HG03175 (cell line): ENCODE measurements around the gene OSBPL8.

Experiments used
- ATAC-seq: cut with Tn5 transposase; IDR thresholded peaks from one replicate; pipeline ENCODE4 v1.9.1; 2021; ENCODE audit warnings: mild to moderate bottlenecking, moderate library complexity; ENCODE audit not compliant: unreplicated experiment

OSBPL8 gene

GRCh38 chr12:76318773-76319594 is 240.6 kb downstream of the OSBPL8 start:
- ATAC-seq: no peak

GRCh38 chr12:76317976-76318375 is 241.6 kb downstream of the OSBPL8 start:
- ATAC-seq: no peak

- no peak for ATAC-seq
Measured at GRCh38 chr12:76316468-76316867, 243.1 kb downstream of the OSBPL8 start.

- no peak for ATAC-seq
Measured at GRCh38 chr12:76313299-76313698, 246.3 kb downstream of the OSBPL8 start.

GRCh38 chr12:76312315-76312714 is 247.3 kb downstream of the OSBPL8 start:
- no peak for ATAC-seq

- no peak for ATAC-seq
Measured at GRCh38 chr12:76311796-76312195, 247.8 kb downstream of the OSBPL8 start.

- no peak for ATAC-seq
Measured at GRCh38 chr12:76310110-76310509, 249.5 kb downstream of the OSBPL8 start.

- no peak for ATAC-seq
Measured at GRCh38 chr12:76308866-76309265, 250.7 kb downstream of the OSBPL8 start.

- no peak for ATAC-seq
Measured at GRCh38 chr12:76307083-76307482, 252.5 kb downstream of the OSBPL8 start.

GRCh38 chr12:76303989-76304460 is 255.5 kb downstream of the OSBPL8 start:
- ATAC-seq: no peak

GRCh38 chr12:76303365-76303764 is 256.2 kb downstream of the OSBPL8 start:
- ATAC-seq: no peak
